Neural progenitor cell (in vitro differentiated cells): ENCODE measurements around the gene MPLKIP. TPM values are rescaled to one million over a fixed set of nuclear protein-coding genes. Genes with fewer than 3 reads are reported as not detected.
"Not testable (repeated sequence)": the region's sequence is repeated elsewhere in the genome, so short reads cannot be mapped to it uniquely, and the experiment has no call there.

Source experiments
- DNase-seq: peaks from one replicate; pipeline ENCODE4 v3.0.0-alpha.2; 2016; ENCODE audit warnings: low spot score
- H2AFZ ChIP-seq: fragments of 200-600 bp; sonication (generic); replicated peaks from 2 replicates; pipeline ENCODE4 v1.6.1; 2016; ENCODE audit warnings: antibody characterized with exemption
- H3F3A ChIP-seq: fragments of 200-600 bp; sonication (generic); 2 replicates; pipeline ENCODE4 v1.6.1; 2016; ENCODE audit warnings: antibody characterized with exemption, low read depth
- H3K27ac ChIP-seq: fragments of 200-600 bp; sonication (generic); 2 replicates; pipeline ENCODE4 v1.5.1; 2016; ENCODE audit warnings: mild to moderate bottlenecking
- H3K27me3 ChIP-seq: fragments of 200-600 bp; sonication (generic); 2 replicates; pipeline ENCODE4 v1.6.1; 2016; ENCODE audit warnings: mild to moderate bottlenecking, moderate library complexity
- H3K36me3 ChIP-seq: fragments of 200-600 bp; sonication (generic); 2 replicates; pipeline ENCODE4 v1.5.1; 2016
- H3K4me1 ChIP-seq: fragments of 200-600 bp; sonication (generic); 2 replicates; pipeline ENCODE4 v1.6.1; 2016; ENCODE audit warnings: mixed run types
- H3K4me2 ChIP-seq: fragments of 200-600 bp; sonication (generic); 2 replicates; pipeline ENCODE4 v1.6.1; 2016
- H3K4me3 ChIP-seq: fragments of 200-600 bp; sonication (generic); 2 replicates; pipeline ENCODE4 v1.5.1; 2016
- H3K79me2 ChIP-seq: fragments of 200-600 bp; sonication (generic); 2 replicates; pipeline ENCODE4 v1.6.1; 2016; ENCODE audit warnings: low read depth
- H3K9ac ChIP-seq: fragments of 200-600 bp; sonication (generic); 2 replicates; pipeline ENCODE4 v1.6.1; 2016
- H3K9me3 ChIP-seq: fragments of 200-600 bp; sonication (generic); 2 replicates; pipeline ENCODE4 v1.5.1; 2016; ENCODE audit warnings: low read depth
- H4K20me1 ChIP-seq: fragments of 200-600 bp; sonication (generic); 2 replicates; pipeline ENCODE4 v1.6.1; 2016; ENCODE audit warnings: low read depth
- H3K27ac Mint-ChIP-seq: 3 replicates; pipeline ENCODE4 v1.8.0; 2021; ENCODE audit warnings: mixed read lengths
- H3K27me3 Mint-ChIP-seq: 2 replicates; pipeline ENCODE4 v1.8.0; 2022; ENCODE audit warnings: low read depth, mild to moderate bottlenecking, inconsistent platforms, moderate library complexity, mixed read lengths; ENCODE audit not compliant: insufficient read depth
- H3K36me3 Mint-ChIP-seq: 3 replicates; pipeline ENCODE4 v1.8.0; 2021; ENCODE audit warnings: mixed read lengths
- H3K4me1 Mint-ChIP-seq: 3 replicates; pipeline ENCODE4 v1.8.0; 2021; ENCODE audit warnings: mixed read lengths
- H3K4me3 Mint-ChIP-seq: 3 replicates; pipeline ENCODE4 v1.8.0; 2021; ENCODE audit warnings: mild to moderate bottlenecking, moderate library complexity, mixed read lengths
- H3K9me3 Mint-ChIP-seq: 3 replicates; pipeline ENCODE4 v1.8.0; 2020; ENCODE audit warnings: mixed read lengths
- CTCF ChIP-seq: fragments of 200-600 bp; sonication (generic); IDR thresholded peaks from 2 replicates; pipeline ENCODE4 v1.5.1; 2017; ENCODE audit warnings: antibody characterized with exemption, mild to moderate bottlenecking
- EZH2 ChIP-seq: fragments of 200-600 bp; sonication (generic); IDR thresholded peaks from 2 replicates; pipeline ENCODE4 v1.6.1; 2017; ENCODE audit warnings: antibody characterized with exemption, mild to moderate bottlenecking, moderate library complexity
- EZH2phosphoT487 ChIP-seq: fragments of 200-600 bp; sonication (generic); IDR thresholded peaks from 2 replicates; pipeline ENCODE4 v1.6.1; 2017; ENCODE audit warnings: antibody characterized with exemption
- total RNA-seq: library from RNA; depleted of rRNA; stranded (reverse); fragments of >200 nt; gene quantifications from 2 replicates; pipeline ENCODE4 v1.2.3, GENCODE V29; 2015; ENCODE audit warnings: low replicate concordance

Gene MPLKIP
- total RNA-seq, 1 donor from 2014 or later: 48.4 TPM

GRCh38 chr7:40148671-40149070 lies 14.2 kb upstream of the MPLKIP start:
- H3F3A ChIP-seq: peaks cover 9% of the 10 kb centered on the region

GRCh38 chr7:40148247-40148580 lies 13.8 kb upstream of the MPLKIP start:
- not testable (repeated sequence) for H3K27me3 Mint-ChIP-seq, H3K4me3 ChIP-seq, H3K36me3 ChIP-seq, H3K27me3 ChIP-seq, H3K27ac Mint-ChIP-seq, H4K20me1 ChIP-seq, H3K9me3 Mint-ChIP-seq, H3K79me2 ChIP-seq, DNase-seq, H3K9ac ChIP-seq, H3K9me3 ChIP-seq, H2AFZ ChIP-seq, H3K36me3 Mint-ChIP-seq, H3K4me1 Mint-ChIP-seq, H3F3A ChIP-seq
- Histone ChIP-seq H3K4me2 (peak overlapping the region; percentile 39), H3K4me1 (peaks cover 10% of the 10 kb centered on the region), H3K27ac (peak overlapping the region; percentile 72)
- peak overlapping the region; percentile 12 for H3K4me3 Mint-ChIP-seq

More at GRCh38 chr7:40148671-40149070, 14.2 kb upstream of the MPLKIP start:
- Histone ChIP-seq H3K9me3 (no peaks in the 10 kb centered on the region), H3K27me3 (no peaks in the 10 kb centered on the region), H3K4me1 (peaks cover 10% of the 10 kb centered on the region), H3K9ac (no peak overlapping the region), H4K20me1 (no peaks in the 10 kb centered on the region), H3K36me3 (no peaks in the 10 kb centered on the region), H2AFZ (no peak overlapping the region), H3K27ac (peak overlapping the region; percentile 72), H3K4me2 (peak overlapping the region; percentile 39), H3K79me2 (no peaks in the 10 kb centered on the region), H3K4me3 (no peak overlapping the region)
- H3K9me3 Mint-ChIP-seq: peaks cover 3% of the 10 kb centered on the region
- H3K36me3 Mint-ChIP-seq: peaks cover 5% of the 10 kb centered on the region
- peaks cover 3% of the 10 kb centered on the region for H3K4me1 Mint-ChIP-seq
- H3K27ac Mint-ChIP-seq: no peak overlapping the region
- DNase-seq: peak; percentile 46
- peaks cover 5% of the 10 kb centered on the region for H3K27me3 Mint-ChIP-seq
- no peak overlapping the region for H3K4me3 Mint-ChIP-seq
- TF ChIP-seq EZH2phosphoT487 (no peak), EZH2 (no peak), CTCF (no peak)

- H3K27ac ChIP-seq: no peak overlapping the region
- no peak overlapping the region for H2AFZ ChIP-seq
- DNase-seq: peak; percentile 31
- peaks cover 5% of the 10 kb centered on the region for H3K36me3 Mint-ChIP-seq
- no peak overlapping the region for H3K4me3 ChIP-seq
- no peak overlapping the region for H3K4me2 ChIP-seq
- H3K27ac Mint-ChIP-seq: no peak overlapping the region
- peaks cover 3% of the 10 kb centered on the region for H3K4me1 Mint-ChIP-seq
- H3K9ac ChIP-seq: no peak overlapping the region
- H3F3A ChIP-seq: peaks cover 9% of the 10 kb centered on the region
- no peaks in the 10 kb centered on the region for H3K79me2 ChIP-seq
- no peaks in the 10 kb centered on the region for H4K20me1 ChIP-seq
- peaks cover 10% of the 10 kb centered on the region for H3K4me1 ChIP-seq
- H3K4me3 Mint-ChIP-seq: peak overlapping the region; percentile 12
- no peaks in the 10 kb centered on the region for H3K9me3 ChIP-seq
- H3K36me3 ChIP-seq: no peaks in the 10 kb centered on the region
- H3K27me3 Mint-ChIP-seq: peaks cover 8% of the 10 kb centered on the region
- TF ChIP-seq EZH2phosphoT487 (no peak), EZH2 (no peak), CTCF (peak; percentile 37)
- H3K27me3 ChIP-seq: no peaks in the 10 kb centered on the region
- H3K9me3 Mint-ChIP-seq: peaks cover 3% of the 10 kb centered on the region
Observed at GRCh38 chr7:40147371-40148246, 13.2 kb upstream of the MPLKIP start.

GRCh38 chr7:40145596-40146130 lies 11.2 kb upstream of the MPLKIP start:
- not testable (repeated sequence) for H3K4me1 Mint-ChIP-seq, H3K79me2 ChIP-seq, H4K20me1 ChIP-seq, H3K27ac Mint-ChIP-seq, H2AFZ ChIP-seq, H3K9ac ChIP-seq, DNase-seq, H3K27me3 ChIP-seq, H3K4me3 ChIP-seq, H3K36me3 ChIP-seq, H3K4me2 ChIP-seq, H3F3A ChIP-seq, H3K27me3 Mint-ChIP-seq, H3K9me3 Mint-ChIP-seq, H3K9me3 ChIP-seq, H3K4me3 Mint-ChIP-seq, H3K36me3 Mint-ChIP-seq, H3K27ac ChIP-seq
- peaks cover 10% of the 10 kb centered on the region for H3K4me1 ChIP-seq

GRCh38 chr7:40141916-40142315 lies 7.5 kb upstream of the MPLKIP start:
- not testable (repeated sequence) for H3K4me3 Mint-ChIP-seq, DNase-seq, H3K9me3 Mint-ChIP-seq, H3K4me2 ChIP-seq, H3K27ac Mint-ChIP-seq, H3K4me1 Mint-ChIP-seq, H3K9me3 ChIP-seq, H3K27me3 ChIP-seq, H2AFZ ChIP-seq, H3K27ac ChIP-seq, H3K4me1 ChIP-seq, H3K27me3 Mint-ChIP-seq, H3K36me3 ChIP-seq, H3K9ac ChIP-seq, H3K4me3 ChIP-seq, H4K20me1 ChIP-seq, H3K79me2 ChIP-seq, H3K36me3 Mint-ChIP-seq, H3F3A ChIP-seq

- H3F3A ChIP-seq, H3K4me1 Mint-ChIP-seq, H4K20me1 ChIP-seq, H3K9me3 ChIP-seq, H3K27ac Mint-ChIP-seq, H3K4me3 ChIP-seq, H3K27ac ChIP-seq, H3K36me3 Mint-ChIP-seq, H3K9ac ChIP-seq, H3K36me3 ChIP-seq, H3K4me1 ChIP-seq, H3K79me2 ChIP-seq, H3K27me3 Mint-ChIP-seq, H2AFZ ChIP-seq, H3K9me3 Mint-ChIP-seq, H3K4me3 Mint-ChIP-seq, DNase-seq, H3K4me2 ChIP-seq: not testable (repeated sequence)
- peaks cover 15% of the 10 kb centered on the region for H3K27me3 ChIP-seq
Observed at GRCh38 chr7:40139891-40140290, 5.5 kb upstream of the MPLKIP start.
